Suprapubic skin (tissue), 3 donors: ENCODE results near the gene PRR11.

ENCODE experiments used
- CTCF ChIP-seq, 2 donors: fragments of 200-600 bp in 1 of 2; fragments of 450-650 bp in 1 of 2; sonication (generic) in 1 of 2; IDR thresholded peaks; one replicate each; pipeline ENCODE4 v1.5.1; 2016 to 2019; ENCODE audit warnings: antibody characterized with exemption in 2 of 2, mild to moderate bottlenecking in 1 of 2, moderate library complexity in 1 of 2
- EP300 ChIP-seq: sonication (generic); formaldehyde crosslinking; IDR thresholded peaks from one replicate; pipeline ENCODE4 v1.6.1; 2017; ENCODE audit warnings: antibody characterized with exemption
- POLR2A ChIP-seq, 2 donors: fragments of 450-650 bp; IDR thresholded peaks; one replicate each; pipeline ENCODE4 v1.6.1; 2017; ENCODE audit warnings: antibody characterized with exemption in 2 of 2, mild to moderate bottlenecking in 2 of 2, moderate library complexity in 2 of 2

DNA sequence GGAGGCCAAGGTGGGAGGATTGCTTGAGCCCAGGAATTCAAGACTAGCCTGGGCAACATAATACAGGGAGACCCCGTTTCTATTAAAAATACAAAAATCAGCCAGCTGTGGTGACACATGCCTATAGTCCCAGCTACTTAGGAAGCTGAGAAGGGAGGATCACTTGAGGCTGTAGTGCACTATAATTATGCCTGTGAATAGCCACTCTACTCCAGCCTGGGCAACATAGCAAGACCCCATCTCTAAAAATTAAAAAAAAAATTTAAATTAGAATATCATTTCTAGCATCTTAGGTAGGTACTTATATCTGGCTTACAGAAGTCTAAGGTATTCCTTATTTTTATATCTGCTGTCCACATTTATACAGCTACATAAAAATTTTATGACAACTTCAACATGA is 46.8 kb downstream of the PRR11 start:
- TF ChIP-seq CTCF (IDR thresholded peaks at IDR 0.05): no peak
- TF ChIP-seq POLR2A (IDR thresholded peaks at IDR 0.05): no peak
- no peak for TF ChIP-seq EP300
